ENCODE results near the gene ROPN1. TPM values are rescaled to one million over a fixed set of nuclear protein-coding genes. Genes with fewer than 3 reads are reported as not detected.
"Not testable (repeated sequence)": the region's sequence is repeated elsewhere in the genome, so short reads cannot be mapped to it uniquely, and the experiment has no call there.

The ROPN1 gene
- total and polyA plus RNA-seq, 5 experiments from 2014 or later: not detected

GRCh38 chr3:124023531-124023930 is 31.6 kb upstream of the ROPN1 start:
- POLR2A ChIA-PET: not testable (repeated sequence)

GRCh38 chr3:124019291-124019690 is 27.4 kb upstream of the ROPN1 start:
- POLR2A ChIA-PET: no interaction called here
- Mint-ChIP-seq H3K27me3 (peaks cover 19 to 63% (median 40%) of the 10 kb centered on the region in 5 donors), H3K36me3 (peaks cover 0 to 6% (median 0%) of the 10 kb centered on the region in 3 donors), H3K9me3 (peaks cover 0 to 15% (median 4%) of the 10 kb centered on the region in 9 donors), H3K4me3 (no peak overlapping the region), H3K27ac (no peak overlapping the region), H3K4me1 (no peaks in the 10 kb centered on the region)
- ATAC-seq (no peak), DNase-seq (no peak)

More at GRCh38 chr3:124023531-124023930, 31.6 kb upstream of the ROPN1 start:
- not testable (repeated sequence) for H3K27ac Mint-ChIP-seq, ATAC-seq, DNase-seq, H3K4me3 Mint-ChIP-seq, H3K4me1 Mint-ChIP-seq, H3K36me3 Mint-ChIP-seq
- Mint-ChIP-seq H3K9me3 (peaks cover 0 to 15% (median 4%) of the 10 kb centered on the region in 9 donors), H3K27me3 (peaks cover 6 to 27% (median 17%) of the 10 kb centered on the region in 5 donors)

GRCh38 chr3:124017502-124017901 is 25.6 kb upstream of the ROPN1 start:
- H3K4me3 Mint-ChIP-seq, H3K4me1 Mint-ChIP-seq, ATAC-seq, H3K27ac Mint-ChIP-seq, DNase-seq, H3K36me3 Mint-ChIP-seq, POLR2A ChIA-PET: not testable (repeated sequence)
- peaks cover 0 to 15% (median 0%) of the 10 kb centered on the region in 9 donors for H3K9me3 Mint-ChIP-seq
- H3K27me3 Mint-ChIP-seq: peaks cover 26 to 63% (median 36%) of the 10 kb centered on the region in 5 donors

GRCh38 chr3:124016483-124016882 is 24.6 kb upstream of the ROPN1 start:
- Mint-ChIP-seq H3K9me3 (peaks cover 0 to 15% (median 0%) of the 10 kb centered on the region in 9 donors), H3K27me3 (peaks cover 26 to 63% (median 37%) of the 10 kb centered on the region in 5 donors)
- H3K36me3 Mint-ChIP-seq, H3K4me3 Mint-ChIP-seq, DNase-seq, H3K27ac Mint-ChIP-seq, ATAC-seq, POLR2A ChIA-PET, H3K4me1 Mint-ChIP-seq: not testable (repeated sequence)

GRCh38 chr3:124014366-124014942 is 22.5 kb upstream of the ROPN1 start:
- Mint-ChIP-seq H3K4me3 (no peak overlapping the region), H3K27me3 (peaks cover 26 to 56% (median 34%) of the 10 kb centered on the region in 5 donors), H3K36me3 (no peaks in the 10 kb centered on the region), H3K9me3 (peaks cover 0 to 2% (median 0%) of the 10 kb centered on the region in 9 donors), H3K4me1 (no peaks in the 10 kb centered on the region), H3K27ac (no peak overlapping the region)
- no peak for DNase-seq
- POLR2A ChIA-PET: no interaction called here
- ATAC-seq: no peak

GRCh38 chr3:124008321-124008720 is 16.4 kb upstream of the ROPN1 start:
- H3K36me3 Mint-ChIP-seq, H3K27ac Mint-ChIP-seq, H3K4me3 Mint-ChIP-seq, H3K4me1 Mint-ChIP-seq, H3K9me3 Mint-ChIP-seq, DNase-seq, ATAC-seq, POLR2A ChIA-PET: not testable (repeated sequence)
- peaks cover 27 to 65% (median 38%) of the 10 kb centered on the region in 5 donors for H3K27me3 Mint-ChIP-seq

- Mint-ChIP-seq H3K4me3 (no peak overlapping the region), H3K27me3 (peaks cover 24 to 76% (median 44%) of the 10 kb centered on the region in 5 donors), H3K4me1 (no peaks in the 10 kb centered on the region), H3K27ac (no peak overlapping the region), H3K36me3 (no peaks in the 10 kb centered on the region), H3K9me3 (peaks cover 0 to 2% (median 0%) of the 10 kb centered on the region in 9 donors)
- no peak for ATAC-seq
- no peak for DNase-seq
- POLR2A ChIA-PET: no interaction called here
Observed at GRCh38 chr3:124007186-124007585, 15.3 kb upstream of the ROPN1 start.

- POLR2A ChIA-PET, H3K27ac Mint-ChIP-seq, H3K36me3 Mint-ChIP-seq, H3K9me3 Mint-ChIP-seq, ATAC-seq, H3K4me1 Mint-ChIP-seq, H3K4me3 Mint-ChIP-seq, DNase-seq: not testable (repeated sequence)
- H3K27me3 Mint-ChIP-seq: peaks cover 27 to 73% (median 47%) of the 10 kb centered on the region in 5 donors
Observed at GRCh38 chr3:124002405-124003079, 10.6 kb upstream of the ROPN1 start.

GRCh38 chr3:124001366-124001765 is 9.4 kb upstream of the ROPN1 start:
- POLR2A ChIA-PET, DNase-seq, ATAC-seq, H3K36me3 Mint-ChIP-seq, H3K4me3 Mint-ChIP-seq, H3K4me1 Mint-ChIP-seq, H3K27ac Mint-ChIP-seq: not testable (repeated sequence)
- peaks cover 0 to 15% (median 0%) of the 10 kb centered on the region in 9 donors for H3K9me3 Mint-ChIP-seq
- peaks cover 23 to 64% (median 49%) of the 10 kb centered on the region in 5 donors for H3K27me3 Mint-ChIP-seq

- POLR2A ChIA-PET: no interaction called here
- ATAC-seq (no peak), DNase-seq (no peak)
- Mint-ChIP-seq H3K27ac (no peak overlapping the region), H3K4me1 (no peaks in the 10 kb centered on the region), H3K4me3 (no peak overlapping the region), H3K9me3 (peaks cover 0 to 15% (median 0%) of the 10 kb centered on the region in 9 donors), H3K27me3 (peaks cover 15 to 39% (median 27%) of the 10 kb centered on the region in 5 donors), H3K36me3 (no peaks in the 10 kb centered on the region)
Observed at GRCh38 chr3:123997543-123997942, 5.6 kb upstream of the ROPN1 start.

- peaks cover 0 to 15% (median 0%) of the 10 kb centered on the region in 9 donors for H3K9me3 Mint-ChIP-seq
- H3K36me3 Mint-ChIP-seq: no peaks in the 10 kb centered on the region
- no peak overlapping the region for H3K4me3 Mint-ChIP-seq
- POLR2A ChIA-PET: no interaction called here
- DNase-seq (no peak), ATAC-seq (no peak)
- peaks cover 22 to 40% (median 32%) of the 10 kb centered on the region in 5 donors for H3K27me3 Mint-ChIP-seq
- no peak overlapping the region for H3K27ac Mint-ChIP-seq
- peaks cover 0 to 2% (median under 1%) of the 10 kb centered on the region in 4 donors for H3K4me1 Mint-ChIP-seq
Observed at GRCh38 chr3:123993818-123994217, 1.9 kb upstream of the ROPN1 start.

GRCh38 chr3:123986427-123986826 is 5.5 kb downstream of the ROPN1 start:
- ATAC-seq (no peak), DNase-seq (no peak)
- Mint-ChIP-seq H3K4me3 (no peak overlapping the region), H3K9me3 (no peaks in the 10 kb centered on the region), H3K4me1 (no peaks in the 10 kb centered on the region), H3K27me3 (peaks cover 45 to 76% (median 47%) of the 10 kb centered on the region in 5 donors), H3K27ac (no peak overlapping the region), H3K36me3 (no peaks in the 10 kb centered on the region)
- POLR2A ChIA-PET: no interaction called here

GRCh38 chr3:123984957-123985356 is 7.0 kb downstream of the ROPN1 start:
- H3K27me3 Mint-ChIP-seq: peaks cover 41 to 76% (median 49%) of the 10 kb centered on the region in 5 donors

More at GRCh38 chr3:123984957-123985356, 7.0 kb downstream of the ROPN1 start:
- POLR2A ChIA-PET: no interaction called here
- H3K4me1 Mint-ChIP-seq: peaks cover 0 to 2% (median under 1%) of the 10 kb centered on the region in 4 donors
- H3K27ac Mint-ChIP-seq: no peak overlapping the region
- no peak overlapping the region for H3K4me3 Mint-ChIP-seq
- no peaks in the 10 kb centered on the region for H3K36me3 Mint-ChIP-seq
- H3K9me3 Mint-ChIP-seq: no peaks in the 10 kb centered on the region
- ATAC-seq (no peak), DNase-seq (no peak)
